Liver (tissue), 9 donors: Measurements from ENCODE around the gene STAG3. TPM values are rescaled to one million over a fixed set of nuclear protein-coding genes. Genes with fewer than 3 reads are reported as not detected.

Experiments
- DNase-seq: peaks from one replicate; pipeline ENCODE4 v3.0.0-alpha.2; 2017; ENCODE audit warnings: low spot score
- H3K27ac ChIP-seq, 2 donors: one replicate each; pipeline ENCODE4 v1.7.0; 2013; ENCODE audit warnings: inconsistent platforms in 2 of 2, low read length in 2 of 2, control low read depth in 1 of 2, low read depth in 1 of 2, mild to moderate bottlenecking in 1 of 2
- H3K27me3 ChIP-seq, 4 donors: one replicate each; pipeline versions ENCODE4 v1.6.1 to v1.7.0; 2013; ENCODE audit warnings: low read length in 3 of 4, inconsistent platforms in 1 of 4, mild to moderate bottlenecking in 1 of 4, moderate library complexity in 1 of 4; ENCODE audit not compliant: control insufficient read depth in 4 of 4, insufficient read depth in 4 of 4
- H3K36me3 ChIP-seq, 4 donors: one replicate each; pipeline versions ENCODE4 v1.6.1 to v1.7.0; 2013; ENCODE audit warnings: low read length in 3 of 4, mild to moderate bottlenecking in 3 of 4, low read depth in 1 of 4, moderate library complexity in 1 of 4; ENCODE audit not compliant: control insufficient read depth in 4 of 4, insufficient read depth in 3 of 4
- H3K4me1 ChIP-seq, 4 donors: one replicate each; pipeline versions ENCODE4 v1.6.1 to v1.7.0; 2013; ENCODE audit warnings: low read length in 3 of 4, mild to moderate bottlenecking in 3 of 4, moderate library complexity in 1 of 4; ENCODE audit not compliant: control insufficient read depth in 4 of 4, insufficient read depth in 4 of 4
- H3K4me3 ChIP-seq, 3 donors: one replicate each; pipeline versions ENCODE4 v1.6.1 to v1.7.0; 2013; ENCODE audit warnings: low read length in 3 of 3, control low read depth in 1 of 3, low read depth in 1 of 3, mild to moderate bottlenecking in 1 of 3
- H3K9ac ChIP-seq, 2 donors: one replicate each; pipeline ENCODE4 v1.7.0; 2013; ENCODE audit warnings: low read length in 2 of 2, mild to moderate bottlenecking in 2 of 2, moderate library complexity in 2 of 2, control low read depth in 1 of 2, low read depth in 1 of 2
- H3K9me3 ChIP-seq, 4 donors: one replicate each; pipeline versions ENCODE4 v1.6.1 to v1.7.0; 2013; ENCODE audit warnings: low read length in 3 of 4; ENCODE audit not compliant: control insufficient read depth in 4 of 4
- ATF3 ChIP-seq: IDR thresholded peaks from 2 replicates; pipeline ENCODE4 v1.6.1; 2016; ENCODE audit warnings: antibody characterized with exemption
- CTCF ChIP-seq: fragments of 150-350 bp; IDR thresholded peaks from 2 replicates; pipeline ENCODE4 v1.5.1; 2017; ENCODE audit warnings: improper control_type of control experiment, low read depth, low read length; ENCODE audit not compliant: missing input control
- EGR1 ChIP-seq, 2 donors: IDR thresholded peaks; 2 replicates each; pipeline ENCODE4 v1.6.1; 2016 to 2018; ENCODE audit warnings: antibody characterized with exemption in 2 of 2, low read depth in 2 of 2
- FOXA1 ChIP-seq: IDR thresholded peaks from 2 replicates; pipeline ENCODE4 v1.6.1; 2016; ENCODE audit warnings: antibody characterized with exemption
- FOXA2 ChIP-seq: IDR thresholded peaks from 2 replicates; pipeline ENCODE4 v1.6.1; 2016; ENCODE audit warnings: antibody characterized with exemption
- GABPA ChIP-seq, 2 donors: IDR thresholded peaks in 1 of 2; conservative IDR thresholded peaks in 1 of 2; 2 replicates each; pipeline ENCODE4 v1.6.1; 2016; ENCODE audit warnings: antibody characterized with exemption in 2 of 2, mild to moderate bottlenecking in 1 of 2, moderate library complexity in 1 of 2
- HNF4A ChIP-seq, 2 donors: conservative IDR thresholded peaks; 2 replicates each; pipeline ENCODE4 v1.6.1; 2016; ENCODE audit warnings: antibody characterized with exemption in 2 of 2, mild to moderate bottlenecking in 2 of 2
- HNF4G ChIP-seq: IDR thresholded peaks from 2 replicates; pipeline ENCODE4 v1.6.1; 2016; ENCODE audit warnings: antibody characterized with exemption
- JUND ChIP-seq, 2 donors: IDR thresholded peaks; 2 replicates each; pipeline ENCODE4 v1.6.1; 2016; ENCODE audit warnings: antibody characterized with exemption in 2 of 2
- MAX ChIP-seq: IDR thresholded peaks from 2 replicates; pipeline ENCODE4 v1.6.1; 2016; ENCODE audit warnings: antibody characterized with exemption
- NR2F2 ChIP-seq: IDR thresholded peaks from 2 replicates; pipeline ENCODE4 v1.6.1; 2016; ENCODE audit warnings: antibody characterized with exemption
- RAD21 ChIP-seq, 2 donors: IDR thresholded peaks; 2 replicates each; pipeline ENCODE4 v1.6.1; 2016; ENCODE audit warnings: antibody characterized with exemption in 2 of 2, mild to moderate bottlenecking in 2 of 2
- REST ChIP-seq: IDR thresholded peaks from 2 replicates; pipeline ENCODE4 v1.6.1; 2016; ENCODE audit warnings: antibody characterized with exemption, mild to moderate bottlenecking
- RXRA ChIP-seq, 2 donors: IDR thresholded peaks; 2 replicates each; pipeline ENCODE4 v1.6.1; 2017 to 2018; ENCODE audit warnings: antibody characterized with exemption in 2 of 2, mild to moderate bottlenecking in 1 of 2
- SP1 ChIP-seq: IDR thresholded peaks from 2 replicates; pipeline ENCODE4 v1.6.1; 2018; ENCODE audit warnings: antibody characterized with exemption, mild to moderate bottlenecking
- TAF1 ChIP-seq: conservative IDR thresholded peaks from 2 replicates; pipeline ENCODE4 v1.6.1; 2016; ENCODE audit warnings: antibody characterized with exemption, mild to moderate bottlenecking
- YY1 ChIP-seq: IDR thresholded peaks from 2 replicates; pipeline ENCODE4 v1.6.1; 2016; ENCODE audit warnings: antibody characterized with exemption, mild to moderate bottlenecking
- ZBTB33 ChIP-seq: IDR thresholded peaks from 2 replicates; pipeline ENCODE4 v1.6.1; 2016; ENCODE audit warnings: antibody characterized with exemption
- whole genome bisulfite sequencing: extraction: QIAGEN DNeasy Blood & Tissue Kit; methylation state at CpG from one replicate; pipeline ENCODE4 v1.1.7; 2013; 5-methylcytosine and 5-hydroxymethylcytosine counted together
- polyA plus RNA-seq, 2 donors: library from polyadenylated mRNA; stranded (reverse) in 1 of 2; unstranded in 1 of 2; fragments of 200-250 nt in 1 of 2; fragments of >200 nt in 1 of 2; fragmentation: Nextera tagmentation in 1 of 2; extraction: Ambion mirVana in 1 of 2; gene quantifications; one replicate each; pipeline versions ENCODE4 v1.2.1 to v1.2.3, GENCODE V29; 2013 to 2015
- total RNA-seq, 2 donors: library from RNA; depleted of rRNA; stranded (reverse); fragments of >200 nt; gene quantifications; one replicate each; pipeline ENCODE4 v1.2.3, GENCODE V29; 2014
- donor health status: healthy.
- donor health status: healthy.
- donor health status: healthy.
- donor health status: healthy.
- donor health status: healthy.

STAG3 gene
- total and polyA plus RNA-seq, 4 donors: 0.28 to 7.0 (median 3.2) TPM

- Histone ChIP-seq H3K27me3 (no peaks in the 10 kb centered on the region), H3K27ac (no peak overlapping the region), H3K9me3 (no peaks in the 10 kb centered on the region), H3K36me3 (peaks cover 2 to 30% (median 11%) of the 10 kb centered on the region in 4 donors), H3K4me3 (no peak overlapping the region), H3K9ac (no peak overlapping the region), H3K4me1 (peaks cover 3 to 17% (median 10%) of the 10 kb centered on the region in 4 donors)
- no peak for DNase-seq
- WGBS: 86% methylated on average over 20 of the region's 20 CpGs
- TF ChIP-seq RXRA (IDR thresholded peaks at IDR 0.05) (no peak), HNF4G (no peak), EGR1 (IDR thresholded peaks at IDR 0.05; ENCODE audit: low read depth in 2 of 2) (no peak), ZBTB33 (no peak), YY1 (no peak), JUND (IDR thresholded peaks at IDR 0.05) (no peak), FOXA1 (no peak), GABPA (IDR thresholded peaks at IDR 0.05 in 1 of 2, conservative IDR thresholded peaks at IDR 0.05 in 1 of 2) (no peak), FOXA2 (no peak), REST (no peak), CTCF (no peak), ATF3 (no peak), RAD21 (IDR thresholded peaks at IDR 0.05) (no peak), HNF4A (conservative IDR thresholded peaks at IDR 0.05) (no peak), MAX (no peak), NR2F2 (no peak), SP1 (no peak), TAF1 (no peak)
Measured at GRCh38 chr7:100155553-100156317, 22.0 kb upstream of the STAG3 start.
